CD8-positive, alpha-beta memory T cell (primary cell): ENCODE measurements around the gene CCNA2. TPM values are rescaled to one million over a fixed set of nuclear protein-coding genes. Genes with fewer than 3 reads are reported as not detected.

ENCODE experiments used
- CTCF ChIA-PET: fragments of 350-600 bp; sonication (Branson Sonifier 250); formaldehyde crosslinking; loops from one replicate; lab custom pipeline; 2021; ENCODE audit warnings: antibody characterized with exemption; lab: Charles Lee
- POLR2A ChIA-PET: fragments of 350-600 bp; sonication (Branson Sonifier 250); formaldehyde crosslinking; loops from one replicate; lab custom pipeline; 2021; ENCODE audit warnings: antibody characterized with exemption; lab: Charles Lee
- DNase-seq, 5 donors: peaks; one replicate each; pipeline versions ENCODE4 v3.0.0 to v3.0.0-alpha.2; 2020 to 2022; ENCODE audit warnings: mixed read lengths in 1 of 5
- H3K27ac ChIP-seq: one replicate; pipeline ENCODE4 v1.7.0; 2013; ENCODE audit warnings: low read depth, mild to moderate bottlenecking, low read length, moderate library complexity
- H3K27me3 ChIP-seq: 2 replicates; pipeline ENCODE4 v1.7.0; 2013; ENCODE audit warnings: low read length, mild to moderate bottlenecking; ENCODE audit not compliant: insufficient read depth, poor library complexity, severe bottlenecking
- H3K36me3 ChIP-seq: 2 replicates; pipeline ENCODE4 v1.7.0; 2013; ENCODE audit warnings: mild to moderate bottlenecking, low read length, moderate library complexity; ENCODE audit not compliant: insufficient read depth
- H3K4me1 ChIP-seq: 2 replicates; pipeline ENCODE4 v1.7.0; 2013; ENCODE audit warnings: mild to moderate bottlenecking, low read length, moderate library complexity; ENCODE audit not compliant: insufficient read depth
- H3K4me3 ChIP-seq: 2 replicates; pipeline ENCODE4 v1.7.0; 2013; ENCODE audit warnings: mild to moderate bottlenecking, low read length
- H3K9me3 ChIP-seq: 2 replicates; pipeline ENCODE4 v1.7.0; 2013; ENCODE audit warnings: mild to moderate bottlenecking, low read length
- H3K27ac Mint-ChIP-seq, 8 donors: one replicate each; pipeline ENCODE4 v1.8.0; 2020 to 2021; ENCODE audit warnings: mixed read lengths in 8 of 8, mild to moderate bottlenecking in 6 of 8, inconsistent platforms in 3 of 8, moderate library complexity in 3 of 8
- H3K27me3 Mint-ChIP-seq, 2 donors: one replicate each; pipeline ENCODE4 v1.8.0; 2020 to 2021; ENCODE audit warnings: mixed read lengths in 2 of 2, mild to moderate bottlenecking in 1 of 2, moderate library complexity in 1 of 2
- H3K36me3 Mint-ChIP-seq, 3 donors: one replicate each; pipeline ENCODE4 v1.8.0; 2020 to 2021; ENCODE audit warnings: mixed read lengths in 3 of 3, inconsistent platforms in 1 of 3, mild to moderate bottlenecking in 1 of 3
- H3K4me1 Mint-ChIP-seq, 3 donors: one replicate each; pipeline ENCODE4 v1.8.0; 2020 to 2021; ENCODE audit warnings: mixed read lengths in 3 of 3, inconsistent platforms in 1 of 3, mild to moderate bottlenecking in 1 of 3
- H3K4me3 Mint-ChIP-seq, 7 donors: one replicate each; pipeline ENCODE4 v1.8.0; 2020 to 2021; ENCODE audit warnings: mixed read lengths in 7 of 7, mild to moderate bottlenecking in 6 of 7, moderate library complexity in 4 of 7, inconsistent platforms in 2 of 7
- H3K9me3 Mint-ChIP-seq, 5 donors: one replicate each; pipeline ENCODE4 v1.8.0; 2020 to 2022; ENCODE audit warnings: mixed read lengths in 5 of 5, mild to moderate bottlenecking in 3 of 5, moderate library complexity in 2 of 5, inconsistent platforms in 1 of 5
- polyA plus RNA-seq: library from polyadenylated mRNA; unstranded; fragments of 300-500 nt; fragmentation: Illumina TruSeq; gene quantifications from one replicate; pipeline ENCODE4 v1.2.3, GENCODE V29; 2021
- total RNA-seq, 2 experiments: library from RNA; stranded (reverse); gene quantifications; one replicate each; pipeline ENCODE4 v1.2.3, GENCODE V29; 2021

CCNA2 gene
- total and polyA plus RNA-seq, 3 experiments from 2014 or later = 0.28 to 73.5 (median 72.1) TPM

- Mint-ChIP-seq H3K36me3 (no peaks in the 10 kb centered on the region), H3K4me1 (peaks cover 7 to 18% (median 11%) of the 10 kb centered on the region in 3 donors), H3K9me3 (no peaks in the 10 kb centered on the region), H3K27ac (no peak overlapping the region), H3K4me3 (no peak overlapping the region), H3K27me3 (peaks cover 9 to 27% of the 10 kb centered on the region in 2 donors)
- Histone ChIP-seq H3K9me3 (no peaks in the 10 kb centered on the region), H3K27ac (no peak overlapping the region), H3K4me3 (no peak overlapping the region), H3K4me1 (no peaks in the 10 kb centered on the region), H3K27me3 (no peaks in the 10 kb centered on the region), H3K36me3 (no peaks in the 10 kb centered on the region)
- CTCF ChIA-PET = no interaction called here
- DNase-seq = no peak
- POLR2A ChIA-PET = no interaction called here
Measured at GRCh38 chr4:121791481-121791880, 32.2 kb downstream of the CCNA2 start.

- no peaks in the 10 kb centered on the region for H3K27me3 ChIP-seq
- no peak overlapping the region for H3K27ac Mint-ChIP-seq
- H3K27me3 Mint-ChIP-seq = peaks cover 9 to 29% of the 10 kb centered on the region in 2 donors
- no peaks in the 10 kb centered on the region for H3K9me3 ChIP-seq
- no peaks in the 10 kb centered on the region for H3K4me1 ChIP-seq
- POLR2A ChIA-PET = no interaction called here
- H3K4me1 Mint-ChIP-seq = peaks cover 4 to 13% (median 8%) of the 10 kb centered on the region in 3 donors
- H3K4me3 Mint-ChIP-seq = no peak overlapping the region
- H3K9me3 Mint-ChIP-seq = no peaks in the 10 kb centered on the region
- DNase-seq = no peak
- no peak overlapping the region for H3K4me3 ChIP-seq
- H3K27ac ChIP-seq = no peak overlapping the region
- CTCF ChIA-PET = no interaction called here
- H3K36me3 Mint-ChIP-seq = no peaks in the 10 kb centered on the region
- H3K36me3 ChIP-seq = no peaks in the 10 kb centered on the region
Measured at GRCh38 chr4:121790976-121791375, 32.7 kb downstream of the CCNA2 start.

- no peak overlapping the region for H3K27ac Mint-ChIP-seq
Measured at GRCh38 chr4:121789960-121790829, 33.5 kb downstream of the CCNA2 start.

GRCh38 chr4:121789455-121789854 is 34.2 kb downstream of the CCNA2 start:
- POLR2A ChIA-PET = no interaction called here

More at GRCh38 chr4:121789960-121790829, 33.5 kb downstream of the CCNA2 start:
- no peak for DNase-seq
- ChIA-PET POLR2A (no interaction called here), CTCF (no interaction called here)
- no peak overlapping the region for H3K4me3 Mint-ChIP-seq
- Histone ChIP-seq H3K4me1 (no peaks in the 10 kb centered on the region), H3K4me3 (no peak overlapping the region), H3K27me3 (no peaks in the 10 kb centered on the region), H3K27ac (no peak overlapping the region), H3K36me3 (no peaks in the 10 kb centered on the region), H3K9me3 (no peaks in the 10 kb centered on the region)
- H3K4me1 Mint-ChIP-seq = peaks cover 0 to 6% (median 0%) of the 10 kb centered on the region in 3 donors
- peaks cover 9 to 36% of the 10 kb centered on the region in 2 donors for H3K27me3 Mint-ChIP-seq
- no peaks in the 10 kb centered on the region for H3K36me3 Mint-ChIP-seq
- peaks cover 0 to 3% (median 0%) of the 10 kb centered on the region in 5 donors for H3K9me3 Mint-ChIP-seq

GRCh38 chr4:121788896-121789295 is 34.8 kb downstream of the CCNA2 start:
- Mint-ChIP-seq H3K4me3 (no peak overlapping the region), H3K27ac (no peak overlapping the region), H3K27me3 (peaks cover 12 to 49% of the 10 kb centered on the region in 2 donors), H3K9me3 (peaks cover 3 to 8% (median 5%) of the 10 kb centered on the region in 5 donors), H3K36me3 (peaks cover 0 to 4% (median 0%) of the 10 kb centered on the region in 3 donors), H3K4me1 (no peaks in the 10 kb centered on the region)
- no peaks in the 10 kb centered on the region for H3K36me3 ChIP-seq
- no peak overlapping the region for H3K4me3 ChIP-seq
- CTCF ChIA-PET = no interaction called here
- POLR2A ChIA-PET = interaction anchor here (0.6 kb wide), 1 partner anchor 11 kb away, joined by 6 read pairs; no protein-coding TSS in a partner anchor
- H3K4me1 ChIP-seq = no peaks in the 10 kb centered on the region
- no peak overlapping the region for H3K27ac ChIP-seq
- no peak for DNase-seq
- no peaks in the 10 kb centered on the region for H3K27me3 ChIP-seq
- no peaks in the 10 kb centered on the region for H3K9me3 ChIP-seq

More at GRCh38 chr4:121789455-121789854, 34.2 kb downstream of the CCNA2 start:
- peaks cover 0 to 2% (median 0%) of the 10 kb centered on the region in 3 donors for H3K36me3 Mint-ChIP-seq
- DNase-seq = no peak
- H3K27ac Mint-ChIP-seq = no peak overlapping the region
- H3K4me1 Mint-ChIP-seq = peaks cover 0 to under 1% (median 0%) of the 10 kb centered on the region in 3 donors
- Histone ChIP-seq H3K4me3 (no peak overlapping the region), H3K4me1 (no peaks in the 10 kb centered on the region), H3K27ac (no peak overlapping the region), H3K36me3 (no peaks in the 10 kb centered on the region), H3K9me3 (no peaks in the 10 kb centered on the region), H3K27me3 (no peaks in the 10 kb centered on the region)
- H3K27me3 Mint-ChIP-seq = peaks cover 12 to 44% of the 10 kb centered on the region in 2 donors
- CTCF ChIA-PET = no interaction called here
- H3K4me3 Mint-ChIP-seq = no peak overlapping the region
- H3K9me3 Mint-ChIP-seq = peaks cover 2 to 5% (median 3%) of the 10 kb centered on the region in 5 donors

GRCh38 chr4:121786221-121786620 is 37.5 kb downstream of the CCNA2 start:
- peaks cover 3 to 8% (median 5%) of the 10 kb centered on the region in 5 donors for H3K9me3 Mint-ChIP-seq
- no peaks in the 10 kb centered on the region for H3K4me1 ChIP-seq
- no peaks in the 10 kb centered on the region for H3K27me3 ChIP-seq
- H3K4me3 Mint-ChIP-seq = no peak overlapping the region
- ChIA-PET CTCF (interaction anchor here (1.1 kb wide), 1 partner anchor 9 kb away, joined by 3 read pairs; no protein-coding TSS in a partner anchor), POLR2A (no interaction called here)
- no peak for DNase-seq
- peaks cover 12 to 58% of the 10 kb centered on the region in 2 donors for H3K27me3 Mint-ChIP-seq
- no peak overlapping the region for H3K4me3 ChIP-seq
- H3K9me3 ChIP-seq = no peaks in the 10 kb centered on the region
- no peaks in the 10 kb centered on the region for H3K4me1 Mint-ChIP-seq
- peaks cover 0 to 4% (median under 1%) of the 10 kb centered on the region in 3 donors for H3K36me3 Mint-ChIP-seq
- no peaks in the 10 kb centered on the region for H3K36me3 ChIP-seq
- H3K27ac Mint-ChIP-seq = no peak overlapping the region
- H3K27ac ChIP-seq = no peak overlapping the region

GRCh38 chr4:121785479-121785878 is 38.2 kb downstream of the CCNA2 start:
- no peak overlapping the region for H3K27ac ChIP-seq
- no peaks in the 10 kb centered on the region for H3K27me3 ChIP-seq
- Mint-ChIP-seq H3K9me3 (peaks cover 3 to 8% (median 5%) of the 10 kb centered on the region in 5 donors), H3K4me3 (no peak overlapping the region), H3K27ac (peak overlapping the region in 1 of 8 donors; percentile 55), H3K27me3 (peaks cover 17 to 65% of the 10 kb centered on the region in 2 donors), H3K4me1 (no peaks in the 10 kb centered on the region), H3K36me3 (peaks cover 0 to 4% (median 1%) of the 10 kb centered on the region in 3 donors)
- DNase-seq = no peak
- ChIA-PET POLR2A (no interaction called here), CTCF (interaction anchor here (1.1 kb wide), 1 partner anchor 9 kb away, joined by 3 read pairs; no protein-coding TSS in a partner anchor)
- H3K4me3 ChIP-seq = no peak overlapping the region
- no peaks in the 10 kb centered on the region for H3K36me3 ChIP-seq
- no peaks in the 10 kb centered on the region for H3K4me1 ChIP-seq
- H3K9me3 ChIP-seq = no peaks in the 10 kb centered on the region

- no peak overlapping the region for H3K27ac Mint-ChIP-seq
- H3K27me3 ChIP-seq = no peaks in the 10 kb centered on the region
- DNase-seq = no peak
- H3K4me3 ChIP-seq = no peak overlapping the region
- no peaks in the 10 kb centered on the region for H3K36me3 ChIP-seq
- no peak overlapping the region for H3K27ac ChIP-seq
- peaks cover 0 to 4% (median 1%) of the 10 kb centered on the region in 3 donors for H3K36me3 Mint-ChIP-seq
- no peaks in the 10 kb centered on the region for H3K9me3 ChIP-seq
- peaks cover 3 to 8% (median 5%) of the 10 kb centered on the region in 5 donors for H3K9me3 Mint-ChIP-seq
- H3K27me3 Mint-ChIP-seq = peaks cover 17 to 67% of the 10 kb centered on the region in 2 donors
- H3K4me1 Mint-ChIP-seq = no peaks in the 10 kb centered on the region
- H3K4me3 Mint-ChIP-seq = no peak overlapping the region
- H3K4me1 ChIP-seq = no peaks in the 10 kb centered on the region
- ChIA-PET CTCF (no interaction called here), POLR2A (no interaction called here)
Measured at GRCh38 chr4:121784975-121785374, 38.7 kb downstream of the CCNA2 start.
